Measurements from ENCODE around the gene RNF111. TPM values are rescaled to one million over a fixed set of nuclear protein-coding genes. Genes with fewer than 3 reads are reported as not detected.

RNF111 gene
- total and polyA plus RNA-seq, 2 donors (not counting 1 experiment from before 2014, with no cell fraction given) = 19.3 to 20.9 TPM

DNA sequence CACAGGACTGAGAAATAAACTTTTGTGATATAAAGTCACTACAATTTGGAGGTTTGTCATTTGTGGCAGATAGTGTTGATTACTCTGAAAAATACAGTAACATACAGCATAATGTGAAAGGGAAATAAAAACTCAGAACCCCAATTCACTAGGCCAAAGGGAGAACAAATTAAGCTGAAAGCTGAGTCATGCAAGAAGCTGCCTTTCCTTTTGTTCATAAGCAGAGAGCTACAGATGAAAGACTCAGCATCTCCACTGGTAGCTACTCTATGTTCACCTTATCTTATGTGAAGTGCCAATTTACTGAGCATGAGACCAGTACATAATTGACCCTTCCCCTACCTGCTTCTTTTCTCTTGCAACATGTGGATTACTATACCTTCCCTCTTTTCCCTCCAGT is 34.7 kb upstream of the RNF111 start:
- TF ChIP-seq EZH2 (IDR thresholded peaks at IDR 0.05; ENCODE audit: low read length, missing control alignments) = no peak
- DNase-seq (ENCODE audit: low read depth in 2 of 2) = peak; percentile 56 to 60
- no peak overlapping the region for H3K4me2 ChIP-seq (ENCODE audit: extremely low read depth, insufficient read depth, low read length)
- no peak overlapping the region for H3K9ac ChIP-seq (ENCODE audit: insufficient read depth, low read length)
- H4K20me1 ChIP-seq (ENCODE audit: control insufficient read depth, extremely low read depth, insufficient read depth, low read length) = no peaks in the 10 kb centered on the region
- no peak overlapping the region for H3K27ac ChIP-seq (ENCODE audit: insufficient read depth, low read length)
- no peaks in the 10 kb centered on the region for H3K79me2 ChIP-seq (ENCODE audit: control insufficient read depth, insufficient read depth, low read length)
- peaks cover 2% of the 10 kb centered on the region for H3K4me1 ChIP-seq (ENCODE audit: control insufficient read depth, extremely low read depth, insufficient read depth, low read length)
- H2AFZ ChIP-seq (ENCODE audit: low read length) = peak overlapping the region; percentile 63
- H3K9me3 ChIP-seq (ENCODE audit: control insufficient read depth, insufficient read depth, low read depth, low read length) = no peaks in the 10 kb centered on the region
- H3K36me3 ChIP-seq (ENCODE audit: control insufficient read depth, insufficient read depth, low read length) = no peaks in the 10 kb centered on the region
- H3K27me3 ChIP-seq (ENCODE audit: control insufficient read depth, insufficient read depth, low read length) = no peaks in the 10 kb centered on the region
- no peak overlapping the region for H3K4me3 ChIP-seq (replicated peaks in 1 of 4; ENCODE audit: control extremely low read depth in 1 of 4, insufficient read depth in 1 of 4, low read depth in 3 of 4, low read length in 4 of 4)

DNA sequence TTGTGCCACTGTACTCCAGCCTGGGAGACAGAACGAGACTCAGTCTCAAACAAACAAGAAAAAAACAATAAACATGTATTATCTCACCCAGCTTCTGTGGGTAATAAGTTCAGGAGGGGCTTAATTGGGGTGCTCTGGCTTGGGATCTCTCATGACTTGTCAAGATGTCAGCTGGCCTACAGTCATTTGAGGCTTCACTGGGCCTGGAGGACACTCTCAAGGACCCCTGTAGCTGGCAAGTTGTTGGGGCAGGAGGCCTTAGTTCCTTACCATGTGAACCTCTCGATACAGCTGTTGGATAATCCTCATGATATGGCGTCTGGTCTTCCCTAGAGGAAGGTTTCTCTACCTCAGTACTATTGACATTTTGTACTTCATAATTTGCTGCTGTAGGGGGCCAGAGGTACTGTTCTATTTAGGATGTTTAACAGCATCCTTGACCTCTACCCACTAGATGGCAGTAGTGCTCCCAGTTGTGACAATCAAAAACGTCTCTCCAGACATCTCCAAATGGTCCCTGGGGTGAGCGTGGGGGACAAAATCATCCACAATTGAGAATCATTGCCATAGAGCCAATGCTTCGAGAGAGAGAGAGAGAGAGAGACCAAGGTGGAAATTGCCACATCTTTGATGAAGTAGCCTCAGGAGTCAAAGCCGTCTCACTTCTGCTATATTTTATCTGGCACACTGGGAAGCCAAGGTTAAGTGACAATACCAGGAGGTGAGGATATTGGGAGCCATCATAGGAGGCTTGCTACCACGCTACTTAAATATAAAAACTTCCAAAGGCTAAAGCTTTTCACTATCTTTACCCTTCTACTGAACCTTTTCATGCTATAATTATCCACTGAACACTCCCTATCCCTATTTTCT is 30.1 kb upstream of the RNF111 start:
- H4K20me1 ChIP-seq (ENCODE audit: control insufficient read depth, extremely low read depth, insufficient read depth, low read length) = no peaks in the 10 kb centered on the region
- no peaks in the 10 kb centered on the region for H3K9me3 ChIP-seq (ENCODE audit: control insufficient read depth, insufficient read depth, low read depth, low read length)
- H2AFZ ChIP-seq (ENCODE audit: low read length) = peak overlapping the region; percentile 56
- H3K27me3 ChIP-seq (ENCODE audit: control insufficient read depth, insufficient read depth, low read length) = no peaks in the 10 kb centered on the region
- no peak overlapping the region for H3K9ac ChIP-seq (ENCODE audit: insufficient read depth, low read length)
- no peak overlapping the region for H3K4me2 ChIP-seq (ENCODE audit: extremely low read depth, insufficient read depth, low read length)
- H3K4me1 ChIP-seq (ENCODE audit: control insufficient read depth, extremely low read depth, insufficient read depth, low read length) = peaks cover 2% of the 10 kb centered on the region
- DNase-seq (ENCODE audit: low read depth in 2 of 2) = peak; percentile 36 to 61
- TF ChIP-seq, protein P1, sequence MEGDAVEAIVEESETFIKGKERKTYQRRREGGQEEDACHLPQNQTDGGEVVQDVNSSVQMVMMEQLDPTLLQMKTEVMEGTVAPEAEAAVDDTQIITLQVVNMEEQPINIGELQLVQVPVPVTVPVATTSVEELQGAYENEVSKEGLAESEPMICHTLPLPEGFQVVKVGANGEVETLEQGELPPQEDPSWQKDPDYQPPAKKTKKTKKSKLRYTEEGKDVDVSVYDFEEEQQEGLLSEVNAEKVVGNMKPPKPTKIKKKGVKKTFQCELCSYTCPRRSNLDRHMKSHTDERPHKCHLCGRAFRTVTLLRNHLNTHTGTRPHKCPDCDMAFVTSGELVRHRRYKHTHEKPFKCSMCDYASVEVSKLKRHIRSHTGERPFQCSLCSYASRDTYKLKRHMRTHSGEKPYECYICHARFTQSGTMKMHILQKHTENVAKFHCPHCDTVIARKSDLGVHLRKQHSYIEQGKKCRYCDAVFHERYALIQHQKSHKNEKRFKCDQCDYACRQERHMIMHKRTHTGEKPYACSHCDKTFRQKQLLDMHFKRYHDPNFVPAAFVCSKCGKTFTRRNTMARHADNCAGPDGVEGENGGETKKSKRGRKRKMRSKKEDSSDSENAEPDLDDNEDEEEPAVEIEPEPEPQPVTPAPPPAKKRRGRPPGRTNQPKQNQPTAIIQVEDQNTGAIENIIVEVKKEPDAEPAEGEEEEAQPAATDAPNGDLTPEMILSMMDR (conservative IDR thresholded peaks at IDR 0.05 in 1 of 2, IDR thresholded peaks at IDR 0.05 in 1 of 2; ENCODE audit: low read depth in 1 of 2, low read length in 2 of 2) = peak; percentile 83 to 84
- no peak for TF ChIP-seq EZH2 (IDR thresholded peaks at IDR 0.05; ENCODE audit: low read length, missing control alignments)
- no peaks in the 10 kb centered on the region for H3K79me2 ChIP-seq (ENCODE audit: control insufficient read depth, insufficient read depth, low read length)
- no peak overlapping the region for H3K4me3 ChIP-seq (replicated peaks in 1 of 4; ENCODE audit: control extremely low read depth in 1 of 4, insufficient read depth in 1 of 4, low read depth in 3 of 4, low read length in 4 of 4)
- no peak overlapping the region for H3K27ac ChIP-seq (ENCODE audit: insufficient read depth, low read length)
- no peaks in the 10 kb centered on the region for H3K36me3 ChIP-seq (ENCODE audit: control insufficient read depth, insufficient read depth, low read length)

DNA sequence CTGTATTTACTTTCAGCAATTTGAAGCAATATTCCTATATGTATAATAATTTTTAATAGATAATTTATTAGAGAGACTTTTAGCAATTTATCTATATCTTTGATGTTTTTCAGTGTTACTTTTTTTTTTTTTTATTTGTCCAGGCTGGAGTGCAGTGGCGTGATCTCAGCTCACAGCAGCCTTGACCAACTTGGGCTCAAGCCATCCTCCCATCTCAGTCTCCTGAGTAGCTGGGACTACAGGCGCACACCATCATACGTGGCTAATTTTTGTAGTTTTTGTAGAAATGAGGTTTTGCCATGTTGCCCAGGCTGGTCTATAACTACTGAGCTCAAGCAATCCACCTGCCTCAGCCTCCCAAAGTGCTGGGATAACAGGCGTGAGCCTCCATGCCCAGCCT is 28.7 kb upstream of the RNF111 start:
- Histone ChIP-seq H4K20me1 (ENCODE audit: control insufficient read depth, extremely low read depth, insufficient read depth, low read length) (no peaks in the 10 kb centered on the region), H3K4me1 (ENCODE audit: control insufficient read depth, extremely low read depth, insufficient read depth, low read length) (no peaks in the 10 kb centered on the region), H2AFZ (ENCODE audit: low read length) (no peak overlapping the region), H3K79me2 (ENCODE audit: control insufficient read depth, insufficient read depth, low read length) (no peaks in the 10 kb centered on the region), H3K4me2 (ENCODE audit: extremely low read depth, insufficient read depth, low read length) (no peak overlapping the region), H3K9ac (ENCODE audit: insufficient read depth, low read length) (no peak overlapping the region), H3K27ac (ENCODE audit: insufficient read depth, low read length) (no peak overlapping the region), H3K9me3 (ENCODE audit: control insufficient read depth, insufficient read depth, low read depth, low read length) (no peaks in the 10 kb centered on the region), H3K27me3 (ENCODE audit: control insufficient read depth, insufficient read depth, low read length) (no peaks in the 10 kb centered on the region), H3K36me3 (ENCODE audit: control insufficient read depth, insufficient read depth, low read length) (no peaks in the 10 kb centered on the region), H3K4me3 (replicated peaks in 1 of 4; ENCODE audit: control extremely low read depth in 1 of 4, insufficient read depth in 1 of 4, low read depth in 3 of 4, low read length in 4 of 4) (no peak overlapping the region)
- DNase-seq (ENCODE audit: low read depth in 2 of 2) = no peak
- no peak for TF ChIP-seq EZH2 (IDR thresholded peaks at IDR 0.05; ENCODE audit: low read length, missing control alignments)
- TF ChIP-seq, protein P1 (conservative IDR thresholded peaks at IDR 0.05 in 1 of 2, IDR thresholded peaks at IDR 0.05 in 1 of 2; ENCODE audit: low read depth in 1 of 2, low read length in 2 of 2) = no peak

Measured in fibroblast of lung (primary cell).